Activated CD4-positive, alpha-beta T cell treated with anti-CD3 and anti-CD28 coated beads, Interleukin-2, Interleukin-4, amounts not matched to agents 100 ng/mL and 50 ng/mL, durations not matched to agents 16 hours and 8 hours (primary cell): ENCODE measurements around the gene NPDC1.
"Not testable (repeated sequence)": the region's sequence is repeated elsewhere in the genome, so short reads cannot be mapped to it uniquely, and the experiment has no call there.

Source experiments
- DNase-seq: peaks from one replicate; pipeline ENCODE4 v3.0.0-alpha.2; 2020; ENCODE audit warnings: low spot score

The NPDC1 gene

DNA sequence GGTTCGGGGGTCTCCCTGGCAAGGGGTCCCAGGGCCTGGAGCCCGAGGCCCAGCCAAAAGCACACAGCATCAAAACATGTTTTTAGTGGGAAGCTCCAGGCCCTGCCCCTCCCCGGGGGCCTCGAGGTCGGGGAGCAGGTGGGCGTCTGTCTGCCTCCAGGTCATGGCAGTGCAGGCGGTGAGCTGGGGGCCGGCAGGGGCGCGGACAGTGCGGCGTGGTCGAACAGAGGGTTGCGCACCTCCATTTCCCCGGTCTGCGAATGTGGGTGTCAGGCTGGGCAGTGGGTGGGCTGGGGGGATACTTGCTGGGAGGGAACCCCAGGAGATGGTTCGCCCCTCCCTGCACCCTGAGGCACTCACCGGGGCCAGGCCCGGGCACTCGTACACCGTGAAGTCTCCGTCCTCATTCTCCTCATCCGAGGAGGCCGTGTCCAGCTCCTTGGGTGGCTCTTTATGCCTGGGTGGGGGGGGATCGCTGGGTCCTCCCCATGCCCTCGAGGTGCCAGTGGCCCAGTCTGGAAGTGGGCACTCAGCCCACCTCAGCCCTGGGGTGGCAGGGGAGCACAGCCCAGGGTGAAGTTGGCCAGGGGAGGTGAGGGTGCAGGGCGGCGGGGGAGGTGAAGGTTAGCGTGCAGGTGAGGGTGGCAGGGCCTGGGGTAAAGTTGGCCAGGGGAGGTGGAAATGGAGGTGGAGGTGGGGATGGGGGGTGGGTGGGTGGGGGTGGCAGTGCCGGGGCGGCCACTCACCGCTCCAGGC is 6.2 kb downstream of the NPDC1 start:
- no peak for DNase-seq

DNA sequence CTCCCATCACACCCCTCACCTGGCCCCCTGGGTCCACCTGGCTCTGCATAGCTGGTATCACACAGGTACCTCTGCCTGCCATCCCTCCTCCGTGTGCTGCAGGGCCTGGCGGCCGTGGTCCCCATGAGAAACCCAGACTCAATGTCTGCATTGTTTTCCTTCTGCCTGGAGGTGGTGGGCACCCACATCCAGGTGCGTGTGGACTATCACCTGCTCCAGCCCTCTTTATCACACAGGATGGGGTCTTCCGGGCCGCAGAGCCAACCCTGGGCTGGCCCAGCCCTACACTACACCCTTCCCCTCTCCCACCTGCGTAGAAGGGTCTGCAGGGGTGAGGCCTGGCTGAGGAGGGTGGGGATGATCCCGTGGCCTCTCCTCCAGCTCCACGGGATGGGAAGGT is 7.1 kb downstream of the NPDC1 start:
- no peak for DNase-seq

DNA sequence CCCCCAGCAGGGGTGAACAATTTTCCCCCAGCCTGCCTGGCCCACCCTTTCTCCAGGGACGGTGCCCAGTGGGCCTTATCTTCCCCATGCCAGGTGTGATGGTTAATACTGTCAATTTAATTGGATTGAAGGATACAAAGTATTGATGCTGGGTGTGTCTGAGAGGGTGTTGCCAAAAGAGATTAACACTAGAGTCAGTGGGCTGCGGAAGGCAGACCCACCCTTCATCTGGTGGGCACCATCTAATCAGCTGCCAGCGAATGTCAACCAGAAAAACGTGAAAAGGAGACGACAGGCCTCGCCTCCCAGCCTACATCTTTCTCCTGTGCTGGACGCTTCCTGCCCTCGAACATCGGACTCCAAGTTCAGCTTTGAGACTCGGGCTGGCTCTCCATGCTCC is 8.5 kb downstream of the NPDC1 start:
- no peak for DNase-seq

DNA sequence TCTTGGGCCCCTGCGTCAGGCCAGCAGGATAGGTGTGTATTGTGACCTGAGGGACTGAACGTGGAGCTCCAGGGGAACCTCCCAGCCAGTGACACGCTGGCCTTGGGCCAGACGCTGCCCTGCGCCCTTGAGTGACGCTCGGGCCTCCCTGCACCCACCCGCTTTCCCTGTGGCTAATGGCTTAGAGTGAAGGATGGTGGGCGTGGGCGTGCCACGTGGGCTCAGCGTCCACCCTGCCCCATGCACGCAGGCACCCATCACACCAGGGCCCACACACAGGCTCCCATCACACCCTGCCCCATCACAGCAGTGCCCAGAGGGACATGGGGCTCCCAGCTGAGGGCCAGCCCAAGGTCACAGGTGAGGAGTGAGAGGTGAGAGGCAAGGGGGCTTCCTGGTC is 8.9 kb downstream of the NPDC1 start:
- no peak for DNase-seq

DNA sequence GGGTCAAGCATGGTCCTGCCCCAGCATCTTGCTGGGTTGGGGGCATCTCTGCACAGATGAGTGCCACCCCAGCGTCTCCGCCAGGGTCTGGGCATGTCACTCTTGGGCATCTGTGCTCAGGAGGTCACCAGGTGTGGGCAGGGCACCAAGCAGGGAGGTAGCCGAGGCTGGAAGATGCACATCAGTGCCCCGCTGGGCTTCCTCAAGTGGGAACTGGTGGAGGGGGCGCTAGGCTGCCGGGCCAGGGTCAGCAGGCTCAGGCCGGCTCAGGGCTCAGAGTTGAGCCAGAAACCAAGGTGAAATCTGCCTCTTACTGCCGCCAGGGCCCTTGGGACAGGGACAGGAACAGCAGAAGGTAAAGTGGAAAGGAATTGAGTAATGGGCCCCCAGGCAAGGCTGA is 10.0 kb downstream of the NPDC1 start:
- no peak for DNase-seq

DNA sequence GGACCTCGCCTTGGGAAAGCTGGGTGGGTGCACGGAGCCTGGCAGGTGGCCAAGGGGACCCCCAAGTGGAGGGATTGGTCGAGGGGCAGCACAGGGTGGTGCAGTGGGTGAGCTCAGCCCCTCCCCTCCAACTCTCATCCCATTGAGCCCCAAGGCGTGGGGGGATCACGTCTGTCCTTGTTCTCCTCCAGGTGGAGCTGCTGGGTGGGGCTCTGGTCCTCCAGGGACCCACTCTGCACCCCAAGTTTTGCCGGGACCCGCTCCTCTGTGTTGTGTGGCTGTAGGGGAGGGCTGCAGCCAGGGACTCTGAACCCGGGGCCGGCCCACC is 10.5 kb downstream of the NPDC1 start:
- no peak for DNase-seq

DNA sequence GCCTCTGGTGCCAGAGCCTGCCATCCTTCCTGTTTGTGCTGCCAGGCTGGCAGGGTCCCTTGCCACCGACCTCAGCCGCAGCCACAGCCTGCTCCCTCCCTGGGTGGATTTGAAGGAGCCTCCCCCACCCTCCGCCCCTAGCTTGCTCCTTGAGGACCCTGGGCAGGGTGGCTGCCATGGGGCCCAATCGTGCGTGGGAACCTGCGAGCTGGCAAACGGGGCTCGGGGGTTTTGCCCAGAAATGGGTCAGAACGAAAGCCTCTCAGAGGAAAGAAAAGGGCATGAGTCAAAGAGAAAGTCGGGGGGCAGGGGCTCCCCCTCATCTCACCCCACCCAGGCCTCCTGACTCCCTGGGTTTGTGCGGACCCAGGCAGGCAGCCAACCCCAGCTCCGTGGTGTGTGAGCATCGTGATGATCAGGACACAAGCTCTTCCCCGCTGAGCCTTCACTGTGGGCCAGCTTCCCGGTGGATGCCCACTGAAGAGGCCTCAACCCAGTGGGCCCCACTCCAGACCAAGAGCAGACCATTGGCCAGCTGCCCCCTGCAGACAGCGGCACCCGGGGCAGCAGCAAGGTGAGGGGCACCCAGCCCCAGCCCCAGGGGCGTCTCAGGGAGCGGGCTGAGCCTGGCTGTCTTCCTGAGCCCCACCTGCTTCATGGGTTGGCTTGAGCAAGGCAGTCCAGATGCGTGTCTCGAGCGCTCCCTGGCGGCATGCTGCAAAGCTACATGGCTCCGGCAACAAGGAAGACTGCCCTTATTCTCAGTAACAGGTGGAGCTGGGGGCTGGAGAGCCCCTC is 11.1 kb downstream of the NPDC1 start:
- peak; percentile 95 for DNase-seq

DNA sequence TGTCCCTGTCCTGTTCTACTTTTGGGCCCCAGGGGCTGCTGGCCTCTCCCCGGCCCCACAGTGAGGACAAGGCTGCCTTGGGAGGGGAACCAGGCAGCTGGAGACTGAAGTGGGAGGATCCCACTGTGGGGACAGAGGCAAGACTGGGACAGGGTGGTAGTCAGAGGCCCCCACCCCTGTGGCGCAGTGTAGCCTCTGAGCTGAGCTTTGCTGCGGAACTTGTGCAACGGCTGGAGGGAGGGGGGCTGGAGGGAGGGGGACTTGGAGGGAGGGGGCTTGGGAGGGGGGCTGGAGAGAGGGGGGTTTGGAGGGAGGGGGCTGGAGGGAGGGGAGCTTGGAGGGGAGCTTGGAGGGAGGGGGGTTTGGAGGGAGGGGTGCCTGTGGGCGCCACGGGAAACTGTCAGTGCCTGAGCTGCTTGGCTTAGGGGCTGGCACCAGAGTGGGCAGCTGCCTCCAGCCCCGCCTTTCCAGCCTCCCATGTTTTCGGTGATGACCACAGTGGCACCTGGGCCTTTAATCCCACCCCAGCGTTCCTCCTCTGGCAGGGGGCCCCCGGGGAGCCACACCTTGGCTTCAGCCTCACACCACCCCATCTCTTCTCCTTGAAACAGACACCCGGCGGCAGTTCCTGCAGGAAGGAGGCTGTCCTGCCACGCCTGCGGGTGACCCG is 11.8 kb downstream of the NPDC1 start:
- no peak for DNase-seq

DNA sequence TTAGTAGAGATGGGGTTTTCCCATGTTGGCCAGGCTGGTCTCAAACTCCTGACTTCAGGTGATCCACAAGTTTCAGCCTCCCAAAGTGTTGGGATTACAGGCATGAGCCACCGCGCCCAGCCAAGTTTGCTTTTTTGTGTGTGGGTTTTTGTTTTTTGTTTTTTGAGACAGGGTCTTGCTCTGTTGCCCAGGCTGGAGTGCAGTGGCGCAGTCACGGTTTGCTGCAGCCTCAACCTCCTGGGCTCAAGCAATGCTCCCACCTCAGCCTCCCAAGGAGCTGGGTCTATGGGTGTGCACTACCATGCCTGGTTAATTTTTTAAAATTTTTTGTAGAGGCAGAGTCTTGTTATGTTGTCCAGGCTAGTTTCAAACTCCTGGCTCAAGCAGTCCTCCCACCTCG is 12.5 kb downstream of the NPDC1 start:
- DNase-seq, result not testable (repeated sequence)

DNA sequence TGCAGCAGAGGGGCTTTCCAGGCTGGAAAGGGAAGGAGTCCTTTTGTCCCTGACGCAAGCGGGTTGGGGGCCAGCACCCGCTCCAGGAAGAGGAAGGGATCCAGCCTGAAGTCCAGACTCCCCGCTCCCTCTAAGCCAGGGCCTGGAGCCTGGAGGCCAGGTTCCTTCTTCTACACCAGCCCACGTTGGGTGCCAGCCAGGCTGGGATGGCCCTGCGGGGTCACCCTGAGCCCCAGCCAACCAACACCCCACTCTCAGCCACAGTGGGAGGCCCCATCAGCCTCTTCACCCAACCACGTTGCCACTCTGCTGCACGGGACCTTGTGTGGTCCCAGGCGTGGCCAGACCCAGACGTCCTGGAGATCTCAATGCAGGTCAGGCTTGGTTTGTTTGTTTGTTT is 13.1 kb downstream of the NPDC1 start:
- DNase-seq, result peak; percentile 54

DNA sequence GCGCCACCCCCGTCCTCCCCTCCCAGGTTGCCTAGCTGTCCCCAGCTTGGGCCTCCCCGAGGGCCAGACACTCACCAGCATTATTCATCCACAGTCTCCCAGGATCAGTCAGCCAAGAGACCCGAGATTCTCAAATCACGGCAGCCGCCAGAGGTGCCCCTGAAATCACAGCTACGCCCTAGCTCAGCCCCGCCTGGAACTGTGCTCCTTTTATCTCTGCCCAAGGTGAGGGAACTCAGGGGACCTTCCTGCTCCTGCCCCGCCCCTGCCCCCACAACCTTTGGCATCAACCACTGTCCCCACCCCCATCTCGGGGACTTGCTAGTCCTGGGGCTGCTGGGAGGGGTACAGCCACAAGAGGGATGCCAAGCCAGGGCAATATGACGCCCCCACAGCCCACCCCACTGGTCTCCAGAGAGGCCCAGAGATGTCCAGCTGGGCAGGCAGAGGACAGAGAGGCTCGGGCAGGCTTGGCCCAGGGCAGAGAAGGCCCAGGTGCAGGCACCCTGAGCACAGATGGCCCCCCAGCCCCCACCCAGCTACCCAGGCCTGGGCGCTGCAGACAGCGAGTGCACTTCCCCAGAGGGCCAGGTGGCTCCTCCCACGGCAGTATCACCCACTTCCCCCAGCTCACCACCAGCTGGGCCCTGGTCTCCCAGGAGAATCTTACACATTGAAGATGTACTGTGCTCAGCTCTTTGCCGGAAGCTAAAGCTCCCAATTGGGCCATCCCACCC is 13.9 kb downstream of the NPDC1 start, which contains the start of gene FUT7:
Gene FUT7 (minus strand): TSS at position 185 of the 737 bp plus-strand sequence. CDS start 97 bp downstream, at position 88.
- peak; percentile 83 for DNase-seq

DNA sequence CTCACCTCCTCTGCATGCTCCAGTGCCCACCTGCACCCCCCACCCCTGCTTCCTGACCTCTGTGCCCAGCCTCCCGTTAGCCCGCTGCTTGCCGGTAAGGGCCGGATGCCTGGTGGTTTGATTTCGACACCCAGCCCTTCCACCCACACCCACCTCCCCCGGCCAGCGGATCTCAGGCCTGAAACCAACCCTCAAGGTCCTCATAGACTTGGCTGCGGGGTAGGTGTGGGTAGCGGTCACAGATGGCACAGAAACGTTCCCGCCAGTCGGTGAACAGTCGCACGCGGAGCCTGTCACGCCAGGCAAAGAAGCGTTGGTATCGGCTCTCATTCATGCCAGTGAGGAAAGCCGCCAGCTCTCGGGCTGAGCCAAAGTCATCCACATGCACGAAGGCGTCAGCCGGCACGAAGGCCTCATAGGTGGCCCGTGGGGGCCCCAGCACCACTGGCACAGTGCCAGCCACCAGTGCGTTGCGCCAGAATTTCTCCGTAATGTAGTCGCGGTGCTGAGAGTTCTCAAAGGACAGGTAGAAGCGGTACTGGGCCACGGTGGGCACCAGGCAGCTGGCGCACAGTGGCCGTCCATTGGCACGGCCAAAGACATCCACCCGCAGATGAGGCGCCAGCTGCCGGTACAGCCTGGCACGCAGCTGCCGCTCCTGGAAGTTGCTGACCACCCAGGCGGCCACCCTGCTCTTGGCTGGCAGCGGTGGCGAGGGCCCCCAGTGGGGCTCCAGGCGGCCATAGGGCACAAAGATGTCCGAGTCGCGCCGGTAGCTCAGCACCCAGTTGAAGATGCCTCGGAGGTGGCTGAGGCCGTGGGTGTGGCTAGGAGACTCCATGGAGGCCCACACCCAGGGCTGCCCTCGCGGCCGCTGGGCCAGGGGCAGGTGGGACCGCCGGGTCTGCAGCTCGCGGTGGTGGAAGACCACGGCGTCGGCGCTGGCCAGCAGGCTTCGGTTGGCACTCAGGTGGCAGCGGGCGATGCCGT is 15.1 kb downstream of the NPDC1 start:
- peak; percentile 89 for DNase-seq

DNA sequence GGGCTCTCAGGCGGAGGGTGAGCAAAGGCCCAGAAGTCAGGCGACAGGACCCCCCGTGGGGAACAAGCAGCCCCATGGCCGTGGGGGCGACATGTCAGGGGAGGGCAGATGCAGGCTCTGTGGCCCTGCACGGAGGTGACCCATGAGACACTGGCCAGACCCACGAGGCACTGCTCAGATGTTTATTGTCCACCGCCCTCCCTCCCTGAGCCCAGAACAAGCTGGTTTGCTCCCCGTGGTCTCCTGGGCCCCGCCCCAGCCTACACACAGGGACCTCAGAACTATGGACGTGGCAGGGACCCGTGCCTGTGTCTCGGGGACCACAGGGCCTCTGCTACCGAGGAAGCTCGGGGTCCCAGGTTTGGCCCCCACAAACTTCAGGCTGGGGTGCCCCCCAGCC is 16.0 kb downstream of the NPDC1 start:
- peak; percentile 43 for DNase-seq

DNA sequence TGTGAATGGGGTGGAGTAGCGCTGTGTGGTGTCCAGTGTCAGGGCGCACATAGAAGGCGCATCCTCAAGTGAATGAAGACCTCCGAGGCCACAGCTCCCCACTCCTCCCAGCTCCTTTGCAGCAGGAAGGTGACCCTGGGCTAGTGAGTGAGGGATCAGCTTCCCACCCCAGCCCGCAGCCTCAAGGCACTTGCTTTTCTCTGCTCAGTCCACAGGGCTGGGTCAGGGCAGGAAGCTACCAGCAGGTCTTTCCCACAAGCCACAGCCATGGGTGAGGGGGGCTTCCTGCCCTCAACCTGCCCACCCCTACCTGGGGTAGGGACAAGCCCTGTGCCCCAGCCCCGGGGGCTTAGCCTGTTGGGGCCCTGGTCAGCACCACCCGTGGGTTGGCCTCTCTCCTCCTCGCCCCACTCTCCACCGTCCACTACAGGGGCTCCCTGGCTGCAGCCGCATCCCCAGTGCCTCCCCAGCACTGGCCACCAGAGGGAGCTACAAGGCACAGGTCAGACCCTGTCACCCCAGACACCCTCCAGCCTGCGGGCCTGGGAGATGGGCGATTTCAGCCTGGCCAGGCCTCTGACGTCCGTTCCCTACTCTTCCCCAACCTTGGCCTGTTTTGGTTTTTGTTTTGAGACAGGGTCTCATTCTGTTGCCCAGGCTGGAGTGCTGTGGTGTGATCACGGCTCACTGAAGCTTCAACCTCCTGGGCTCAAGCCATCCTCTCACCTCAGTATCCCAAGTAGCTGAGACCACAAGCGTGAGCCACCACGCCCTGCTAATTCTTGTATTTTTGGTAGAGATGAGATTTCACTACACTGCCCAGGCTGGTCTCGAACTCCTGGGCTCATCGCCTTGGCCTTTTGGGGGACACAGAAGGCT is 16.7 kb downstream of the NPDC1 start:
- peak; percentile 88 for DNase-seq

DNA sequence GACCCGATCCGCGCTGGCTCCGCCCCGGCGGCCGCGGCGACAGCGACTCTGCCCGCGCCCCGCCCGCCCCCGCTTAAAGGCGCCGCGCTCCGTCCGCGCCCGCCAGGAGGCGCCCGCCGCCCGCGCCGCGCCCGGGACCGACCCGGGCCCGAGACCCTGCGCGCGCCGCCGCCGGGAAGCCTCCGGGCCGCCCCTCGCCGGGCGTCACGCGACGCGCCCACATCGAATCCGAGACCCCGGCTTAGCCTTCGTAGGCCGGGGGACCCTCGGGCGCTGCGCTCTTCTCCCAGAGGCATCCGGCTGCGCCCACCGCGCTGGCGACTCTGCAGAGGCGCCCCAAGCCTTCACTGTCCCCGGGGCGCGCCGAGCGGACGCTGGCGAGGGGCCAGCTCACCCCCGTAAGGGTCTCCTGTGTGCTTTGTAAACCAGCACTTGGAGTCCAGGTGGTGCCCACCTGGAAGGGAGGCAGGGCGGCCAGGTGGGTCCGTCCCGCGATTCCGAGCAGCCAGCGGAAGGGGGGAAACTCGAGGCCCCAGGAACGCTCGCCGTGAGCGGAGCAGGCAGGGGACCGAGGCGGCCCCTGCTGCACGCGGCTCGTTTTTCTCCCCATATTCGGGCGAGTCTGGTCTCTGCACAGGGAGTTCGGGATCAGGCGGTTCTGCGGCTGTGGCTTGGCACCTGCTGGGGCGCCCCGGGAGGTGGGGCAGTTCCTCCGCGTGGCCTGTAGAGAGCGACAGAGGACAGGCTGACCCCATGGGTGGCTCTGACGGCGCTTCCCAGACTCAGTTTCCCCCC is 17.5 kb downstream of the NPDC1 start:
- DNase-seq, result peak; percentile 85

DNA sequence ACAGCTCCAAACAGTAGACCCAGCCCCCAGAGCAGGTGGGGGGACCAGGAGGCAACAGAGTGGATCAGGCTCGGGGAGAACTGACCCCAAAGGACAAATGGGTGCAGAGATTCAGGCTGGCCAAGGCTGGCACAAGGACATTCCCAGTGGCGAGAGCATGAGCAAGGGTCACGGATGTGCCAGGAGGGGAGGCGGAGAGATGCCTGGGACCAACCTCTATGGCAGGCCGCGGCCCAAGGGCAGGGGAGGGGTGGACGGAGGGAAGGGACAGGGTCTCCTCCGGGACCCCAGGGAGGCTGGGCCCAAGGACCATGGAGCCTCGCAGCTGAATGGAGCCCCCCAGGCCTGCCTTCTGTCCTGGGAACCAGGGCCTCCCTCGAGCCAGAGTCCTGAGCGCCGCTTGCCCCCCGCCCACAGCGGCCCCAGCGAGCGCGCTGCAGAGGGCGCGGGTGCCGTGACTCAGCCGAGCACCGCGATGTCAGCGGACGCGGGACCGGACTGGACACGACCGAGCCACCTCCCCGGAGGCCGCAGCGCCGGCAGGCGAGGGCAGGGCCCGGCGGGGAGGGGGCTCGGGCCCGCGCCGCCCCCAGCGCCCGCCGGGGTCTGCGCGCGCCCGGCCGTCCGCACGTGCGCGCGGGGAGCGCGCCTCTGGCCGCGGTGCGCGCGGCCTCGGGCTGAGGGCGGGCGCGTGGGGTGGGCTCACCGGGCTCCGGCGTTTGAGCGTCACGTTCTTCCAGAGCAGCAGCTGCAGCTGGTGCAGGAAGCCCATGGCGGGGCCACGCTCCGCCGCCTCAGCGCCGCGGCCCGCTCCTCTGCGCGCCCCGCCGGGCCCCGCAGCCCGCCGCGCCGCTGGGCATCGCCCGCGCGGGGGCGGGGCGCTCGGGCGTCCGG is 18.4 kb downstream of the NPDC1 start, which contains the start of gene ABCA2:
Gene ABCA2 (minus strand): TSS at position 869 of the 894 bp plus-strand sequence. CDS start 97 bp downstream, at position 772.
- no peak for DNase-seq

DNA sequence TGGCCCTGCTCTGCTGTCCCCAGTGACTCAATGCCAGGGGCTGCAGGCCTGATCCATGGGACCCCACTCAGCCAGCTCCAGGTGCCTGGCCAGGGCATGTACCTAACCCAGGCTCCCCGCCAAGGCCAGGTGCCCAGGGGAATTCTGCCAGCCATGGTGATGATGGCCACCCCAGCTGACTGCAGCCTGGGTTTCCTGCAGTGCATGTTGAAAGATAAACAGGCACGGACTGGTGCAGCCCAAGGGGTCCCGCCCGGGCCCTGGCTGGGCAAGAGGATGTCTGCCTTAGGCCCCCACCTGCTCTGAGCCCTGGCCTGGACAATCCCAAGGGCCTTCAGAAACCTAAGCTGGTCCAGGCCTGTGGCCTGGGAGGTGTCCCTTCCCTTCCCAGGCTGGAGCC is 19.1 kb downstream of the NPDC1 start:
- no peak for DNase-seq

DNA sequence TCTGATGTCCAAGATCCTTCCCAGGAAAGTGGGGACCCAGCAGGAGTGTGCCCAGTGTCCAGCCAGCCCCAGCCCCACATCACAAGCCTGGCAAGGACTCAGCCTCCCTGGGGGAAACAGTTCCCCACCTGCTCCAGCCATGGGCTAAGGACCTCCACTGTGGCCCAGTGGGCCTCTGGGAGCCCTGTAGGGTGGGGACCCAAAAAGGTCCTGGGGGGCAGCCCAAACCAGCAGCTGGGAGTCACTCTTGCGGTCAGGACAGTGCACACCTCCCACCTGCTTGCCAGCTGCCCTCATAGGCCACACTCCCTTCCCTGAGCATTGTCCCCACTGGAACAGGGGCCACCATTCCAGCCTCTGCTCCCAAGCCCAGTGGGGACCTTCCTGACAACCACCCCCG is 19.6 kb downstream of the NPDC1 start:
- no peak for DNase-seq
